Loucy (cell line): Measurements from ENCODE around the gene LRRTM3.

Experiments used
- H2AFZ ChIP-seq: fragments of 200-600 bp; sonication (generic); 2 replicates; pipeline ENCODE4 v1.6.0; 2016; ENCODE audit warnings: antibody characterized with exemption, mild to moderate bottlenecking, low read length, moderate library complexity
- H3F3A ChIP-seq: fragments of 200-600 bp; 2 replicates; pipeline ENCODE4 v1.6.0; 2016; ENCODE audit warnings: antibody characterized with exemption, low read depth, mild to moderate bottlenecking
- H3K27me3 ChIP-seq: fragments of 200-600 bp; sonication (generic); 2 replicates; pipeline ENCODE4 v1.6.1; 2014; ENCODE audit warnings: low read length, mild to moderate bottlenecking; ENCODE audit not compliant: insufficient read depth, poor library complexity, severe bottlenecking
- H3K36me3 ChIP-seq: fragments of 200-600 bp; sonication (generic); 2 replicates; pipeline ENCODE4 v1.6.1; 2016; ENCODE audit warnings: low read length; ENCODE audit not compliant: insufficient read depth
- H3K4me1 ChIP-seq: fragments of 200-600 bp; sonication (generic); 2 replicates; pipeline ENCODE4 v1.5.1; 2014; ENCODE audit warnings: low read length, mild to moderate bottlenecking; ENCODE audit not compliant: insufficient read depth, poor library complexity, severe bottlenecking
- H3K4me2 ChIP-seq: fragments of 200-600 bp; sonication (generic); 2 replicates; pipeline ENCODE4 v1.6.0; 2014; ENCODE audit warnings: antibody characterized with exemption, low read length, low read depth, mild to moderate bottlenecking; ENCODE audit not compliant: poor library complexity, severe bottlenecking
- H3K4me3 ChIP-seq: fragments of 200-600 bp; sonication (generic); 2 replicates; pipeline ENCODE4 v1.5.1; 2014; ENCODE audit warnings: low read length, mild to moderate bottlenecking, mixed read lengths; ENCODE audit not compliant: poor library complexity, severe bottlenecking
- H3K79me2 ChIP-seq: fragments of 200-600 bp; sonication (generic); 2 replicates; pipeline ENCODE4 v1.6.1; 2014; ENCODE audit warnings: low read length; ENCODE audit not compliant: insufficient read depth
- H3K9ac ChIP-seq: fragments of 200-600 bp; sonication (generic); 2 replicates; pipeline ENCODE4 v1.6.0; 2014; ENCODE audit warnings: mild to moderate bottlenecking, low read depth, low read length, moderate library complexity; ENCODE audit not compliant: poor library complexity, severe bottlenecking
- H3K9me2 ChIP-seq: fragments of 200-600 bp; sonication (generic); replicated peaks from 2 replicates; pipeline ENCODE4 v1.6.1; 2016; ENCODE audit warnings: low read depth, low read length, mixed read lengths
- H3K9me3 ChIP-seq: fragments of 200-600 bp; sonication (generic); 2 replicates; pipeline ENCODE4 v1.6.1; 2014; ENCODE audit warnings: mild to moderate bottlenecking, antibody characterized with exemption, low read length, low read depth; ENCODE audit not compliant: insufficient read depth
- H4K20me1 ChIP-seq: fragments of 200-600 bp; sonication (generic); 2 replicates; pipeline ENCODE4 v1.6.0; 2014; ENCODE audit warnings: antibody characterized with exemption, low read length, mild to moderate bottlenecking; ENCODE audit not compliant: insufficient read depth, poor library complexity, severe bottlenecking
- CTCF ChIP-seq: fragments of 200-600 bp; sonication (generic); conservative IDR thresholded peaks from 2 replicates; pipeline ENCODE4 v1.5.1; 2014; ENCODE audit warnings: mild to moderate bottlenecking, antibody characterized with exemption, low read length
- EZH2phosphoT487 ChIP-seq: fragments of 200-600 bp; IDR thresholded peaks from 2 replicates; pipeline ENCODE4 v1.6.1; 2018; ENCODE audit warnings: antibody characterized with exemption, mild to moderate bottlenecking, moderate library complexity, borderline replicate concordance

The LRRTM3 gene

GRCh38 chr10:66919248-66919647 lies 6.6 kb upstream of the LRRTM3 start:
- H3K9me3 ChIP-seq: no peaks in the 10 kb centered on the region
- H3K36me3 ChIP-seq: no peaks in the 10 kb centered on the region
- no peaks in the 10 kb centered on the region for H3K79me2 ChIP-seq
- H3K4me2 ChIP-seq: no peak overlapping the region
- H3K4me3 ChIP-seq: no peak overlapping the region
- TF ChIP-seq EZH2phosphoT487: no peak
- TF ChIP-seq CTCF: no peak
- H3K9ac ChIP-seq: no peak overlapping the region
- no peaks in the 10 kb centered on the region for H3K4me1 ChIP-seq
- H4K20me1 ChIP-seq: no peaks in the 10 kb centered on the region
- no peak overlapping the region for H2AFZ ChIP-seq
- H3K9me2 ChIP-seq: no peaks in the 10 kb centered on the region
- no peaks in the 10 kb centered on the region for H3K27me3 ChIP-seq
- H3F3A ChIP-seq: no peaks in the 10 kb centered on the region

- H3K4me2 ChIP-seq: no peak overlapping the region
- no peaks in the 10 kb centered on the region for H3K9me2 ChIP-seq
- no peaks in the 10 kb centered on the region for H4K20me1 ChIP-seq
- H3K9ac ChIP-seq: no peak overlapping the region
- no peaks in the 10 kb centered on the region for H3F3A ChIP-seq
- no peaks in the 10 kb centered on the region for H3K36me3 ChIP-seq
- no peak overlapping the region for H2AFZ ChIP-seq
- no peaks in the 10 kb centered on the region for H3K27me3 ChIP-seq
- no peak overlapping the region for H3K4me3 ChIP-seq
- no peaks in the 10 kb centered on the region for H3K4me1 ChIP-seq
- H3K79me2 ChIP-seq: no peaks in the 10 kb centered on the region
- no peaks in the 10 kb centered on the region for H3K9me3 ChIP-seq
- TF ChIP-seq CTCF: no peak
- no peak for TF ChIP-seq EZH2phosphoT487
These were observed 1.0 kb upstream of the LRRTM3 start for GRCh38 chr10:66924674-66925345.

- H3K4me3 ChIP-seq: no peak overlapping the region
- no peaks in the 10 kb centered on the region for H3K9me3 ChIP-seq
- no peaks in the 10 kb centered on the region for H3K79me2 ChIP-seq
- H3K4me1 ChIP-seq: no peaks in the 10 kb centered on the region
- no peak overlapping the region for H3K4me2 ChIP-seq
- no peaks in the 10 kb centered on the region for H3K36me3 ChIP-seq
- no peak for TF ChIP-seq CTCF
- TF ChIP-seq EZH2phosphoT487: no peak
- H3K9ac ChIP-seq: no peak overlapping the region
- H3K27me3 ChIP-seq: no peaks in the 10 kb centered on the region
- H2AFZ ChIP-seq: no peak overlapping the region
- H3F3A ChIP-seq: no peaks in the 10 kb centered on the region
- H4K20me1 ChIP-seq: no peaks in the 10 kb centered on the region
- no peaks in the 10 kb centered on the region for H3K9me2 ChIP-seq
These were observed 463 bp upstream of the LRRTM3 start for GRCh38 chr10:66925373-66925772.
